SK-N-SH (cell line): Measurements from ENCODE around the gene GZMH. TPM values are rescaled to one million over a fixed set of nuclear protein-coding genes. Genes with fewer than 3 reads are reported as not detected.

Experiments
- CTCF ChIA-PET: fragments of 300-600, 350-600 bp; formaldehyde crosslinking; extraction: SDS; loops from one replicate; lab custom pipeline; 2021; lab: Yijun Ruan, JAX
- POLR2A ChIA-PET: fragments of 350-600 bp; sonication (Branson Sonifier 250); formaldehyde crosslinking; extraction: SDS; loops from one replicate; lab custom pipeline; 2020; ENCODE audit warnings: antibody characterized with exemption, inconsistent platforms; lab: Yijun Ruan, JAX
- DNase-seq: peaks from one replicate; pipeline ENCODE4 v3.0.0; 2012
- H2AFZ ChIP-seq: fragments of 200-600 bp; sonication (generic); 2 replicates; pipeline ENCODE4 v1.8.1; 2016; ENCODE audit warnings: antibody characterized with exemption, mild to moderate bottlenecking, low read depth
- H3F3A ChIP-seq: fragments of 200-600 bp; sonication (generic); replicated peaks from 2 replicates; pipeline ENCODE3; 2016; ENCODE audit warnings: antibody characterized with exemption, mild to moderate bottlenecking; ENCODE audit not compliant: insufficient read depth
- H3K27ac ChIP-seq, 2 experiments: fragments of 200-500 bp in 1 of 2; fragments of 200-600 bp in 1 of 2; sonication (Bioruptor generic) in 1 of 2; sonication (generic), shearing (Covaris generic) in 1 of 2; 2 replicates each; pipeline versions ENCODE4 v1.5.1 to v1.6.1; 2014 to 2016; ENCODE audit warnings: low read depth in 2 of 2, inconsistent platforms in 1 of 2, low read length in 1 of 2, mild to moderate bottlenecking in 1 of 2, mixed read lengths in 1 of 2
- H3K27me3 ChIP-seq: fragments of 200-600 bp; sonication (generic), shearing (Covaris generic); 2 replicates; pipeline ENCODE4 v1.6.1; 2016; ENCODE audit warnings: mixed run types; ENCODE audit not compliant: insufficient read depth
- H3K36me3 ChIP-seq, 2 experiments: fragments of 200-500 bp in 1 of 2; fragments of 200-600 bp in 1 of 2; sonication (Bioruptor generic) in 1 of 2; sonication (generic) in 1 of 2; replicated peaks in 1 of 2; 2 replicates each; pipeline versions ENCODE3 to v1.5.1; 2014 to 2016; ENCODE audit warnings: low read length in 1 of 2, mild to moderate bottlenecking in 1 of 2; ENCODE audit not compliant: insufficient read depth in 2 of 2, control insufficient read depth in 1 of 2
- H3K4me1 ChIP-seq, 2 experiments: fragments of 200-500 bp in 1 of 2; fragments of 200-600 bp in 1 of 2; sonication (Bioruptor generic) in 1 of 2; sonication (generic), shearing (Covaris generic) in 1 of 2; 2 replicates each; pipeline versions ENCODE4 v1.5.1 to v1.6.1; 2014 to 2016; ENCODE audit warnings: low read depth in 1 of 2, low read length in 1 of 2, mixed run types in 1 of 2; ENCODE audit not compliant: insufficient read depth in 2 of 2, control insufficient read depth in 1 of 2
- H3K4me2 ChIP-seq: fragments of 200-600 bp; sonication (generic), shearing (Covaris generic); 2 replicates; pipeline ENCODE4 v1.6.1; 2017; ENCODE audit warnings: mixed run types
- H3K4me3 ChIP-seq, 2 experiments: fragments of 200-500 bp in 1 of 2; fragments of 200-600 bp in 1 of 2; sonication (Bioruptor generic) in 1 of 2; sonication (generic), shearing (Covaris generic) in 1 of 2; 2 replicates each; pipeline versions ENCODE4 v1.5.1 to v1.8.1; 2014 to 2016; ENCODE audit warnings: low read depth in 2 of 2, inconsistent platforms in 1 of 2, low read length in 1 of 2, mild to moderate bottlenecking in 1 of 2, mixed read lengths in 1 of 2, moderate library complexity in 1 of 2
- H3K79me2 ChIP-seq: fragments of 200-600 bp; sonication (generic); 2 replicates; pipeline ENCODE4 v1.8.1; 2017; ENCODE audit warnings: mild to moderate bottlenecking; ENCODE audit not compliant: insufficient read depth
- H3K9ac ChIP-seq: fragments of 200-600 bp; sonication (generic); 2 replicates; pipeline ENCODE4 v1.6.1; 2017; ENCODE audit warnings: mixed run types
- H3K9me2 ChIP-seq: fragments of 200-600 bp; sonication (generic); 2 replicates; pipeline ENCODE4 v1.6.1; 2017; ENCODE audit warnings: mixed run types
- H3K9me3 ChIP-seq: fragments of 200-600 bp; sonication (generic); 2 replicates; pipeline ENCODE4 v1.6.1; 2017; ENCODE audit warnings: mixed run types, mild to moderate bottlenecking, moderate library complexity
- H4K20me1 ChIP-seq: fragments of 200-600 bp; sonication (generic); 2 replicates; pipeline ENCODE4 v1.6.1; 2017; ENCODE audit warnings: mild to moderate bottlenecking, mixed run types; ENCODE audit not compliant: insufficient read depth
- CTCF ChIP-seq: fragments of 200-600 bp; sonication (generic); IDR thresholded peaks from 2 replicates; pipeline ENCODE4 v1.6.1; 2017; ENCODE audit warnings: antibody characterized with exemption, mild to moderate bottlenecking, moderate library complexity
- ELF1 ChIP-seq: IDR thresholded peaks from 2 replicates; pipeline ENCODE4 v1.4.0; 2012
- EZH2phosphoT487 ChIP-seq: fragments of 200-600 bp; sonication (generic); IDR thresholded peaks from 2 replicates; pipeline ENCODE4 v1.6.1; 2017; ENCODE audit warnings: low read depth, mixed run types, mild to moderate bottlenecking, antibody characterized with exemption, moderate library complexity, borderline replicate concordance
- FOSL2 ChIP-seq: IDR thresholded peaks from 2 replicates; pipeline ENCODE4 v1.4.0; 2012; ENCODE audit warnings: low read depth, mild to moderate bottlenecking, moderate library complexity, borderline replicate concordance
- FOXJ3 ChIP-seq: sonication (generic); formaldehyde crosslinking; IDR thresholded peaks from 2 replicates; pipeline ENCODE4 v1.5.1; 2020; ENCODE audit warnings: mild to moderate bottlenecking, missing genetic modification reagents
- FOXM1 ChIP-seq: IDR thresholded peaks from 2 replicates; pipeline ENCODE4 v1.4.0; 2012; ENCODE audit warnings: low read depth, mild to moderate bottlenecking
- GATA2 ChIP-seq: sonication (generic); formaldehyde crosslinking; IDR thresholded peaks from 2 replicates; pipeline ENCODE4 v1.5.0; 2020; ENCODE audit warnings: mild to moderate bottlenecking, missing genetic modification reagents
- JUND ChIP-seq: IDR thresholded peaks from 2 replicates; pipeline ENCODE4 v1.4.0; 2012
- MAX ChIP-seq: IDR thresholded peaks from 2 replicates; pipeline ENCODE4 v1.4.0; 2012; ENCODE audit warnings: low read depth
- MEF2A ChIP-seq: IDR thresholded peaks from 2 replicates; pipeline ENCODE4 v1.4.0; 2012; ENCODE audit warnings: low read depth, borderline replicate concordance
- RAD21 ChIP-seq: IDR thresholded peaks from 2 replicates; pipeline ENCODE4 v1.6.1; 2012; ENCODE audit warnings: mild to moderate bottlenecking, low read length
- RCOR1 ChIP-seq: fragments of 150-350 bp; IDR thresholded peaks from 2 replicates; pipeline ENCODE4 v1.6.1; 2017; ENCODE audit warnings: antibody characterized with exemption, low read length
- RFX5 ChIP-seq: IDR thresholded peaks from 2 replicates; pipeline ENCODE4 v1.6.1; 2012; ENCODE audit warnings: mild to moderate bottlenecking, improper control_type of control experiment, low read length
- RXRA ChIP-seq: IDR thresholded peaks from 2 replicates; pipeline ENCODE4 v1.4.0; 2012; ENCODE audit warnings: low read depth, mild to moderate bottlenecking, borderline replicate concordance
- SIN3A ChIP-seq: IDR thresholded peaks from 2 replicates; pipeline ENCODE4 v1.6.1; 2012; ENCODE audit warnings: low read depth, mild to moderate bottlenecking, low read length, moderate library complexity, borderline replicate concordance
- TAF1 ChIP-seq: IDR thresholded peaks from 2 replicates; pipeline ENCODE4 v1.6.1; 2012; ENCODE audit warnings: low read depth, mild to moderate bottlenecking, low read length, moderate library complexity, borderline replicate concordance
- TCF12 ChIP-seq: IDR thresholded peaks from 2 replicates; pipeline ENCODE4 v1.4.0; 2012
- TEAD4 ChIP-seq: IDR thresholded peaks from 2 replicates; pipeline ENCODE4 v1.4.0; 2012; ENCODE audit warnings: mild to moderate bottlenecking, borderline replicate concordance; ENCODE audit not compliant: insufficient read depth
- USF1 ChIP-seq: IDR thresholded peaks from 2 replicates; pipeline ENCODE4 v1.4.0; 2012; ENCODE audit warnings: low read depth, borderline replicate concordance
- YY1 ChIP-seq: IDR thresholded peaks from 2 replicates; pipeline ENCODE4 v1.4.0; 2012; ENCODE audit warnings: low read depth, mild to moderate bottlenecking
- WGBS: methylation state at CpG from one replicate; pipeline ENCODE4 v1.1.6; 2017; ENCODE audit warnings: low lambda C conversion rate; 5-methylcytosine and 5-hydroxymethylcytosine counted together
- polyA plus RNA-seq, 3 experiments: library from polyadenylated mRNA; depleted of rRNA; stranded (reverse); fragments of >200 nt; gene quantifications; 2 replicates each; pipeline ENCODE4 v1.2.3, GENCODE V29; 2012
- TF ChIP-seq, protein P1 (sequence below): IDR thresholded peaks from 2 replicates; pipeline ENCODE4; 2012
- TF ChIP-seq, protein P2 (sequence below): fragments of 150-350 bp; IDR thresholded peaks from 2 replicates; pipeline ENCODE4 v1.6.1; 2017; ENCODE audit warnings: antibody characterized with exemption, low read length, low read depth, borderline replicate concordance

GZMH gene
- polyA plus RNA-seq, 1 of the 3 experiments (the other 2 are of a cell fraction) = not detected

DNA sequence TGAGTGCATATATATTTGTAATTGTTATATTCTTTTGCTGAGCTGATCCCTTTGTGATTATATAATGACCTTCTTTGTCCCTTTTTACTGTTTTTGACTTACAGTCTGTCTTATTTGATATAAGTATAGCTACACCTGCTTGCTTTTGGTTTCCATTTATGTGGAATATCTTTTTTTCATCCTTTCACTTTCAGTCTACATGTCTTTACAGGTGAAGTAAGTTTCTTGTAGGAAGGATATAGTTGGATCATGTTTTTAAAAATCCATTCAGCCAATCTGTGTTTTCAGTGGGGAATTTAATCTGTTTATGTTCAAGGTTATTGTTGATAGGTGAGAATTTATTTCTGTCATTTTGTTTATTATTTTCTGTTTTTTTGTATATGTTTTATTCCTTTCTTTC, 12.1 kb downstream of the GZMH start:
- no peaks in the 10 kb centered on the region for H3K36me3 ChIP-seq
- H3K9ac ChIP-seq = no peak overlapping the region
- no peaks in the 10 kb centered on the region for H3K9me2 ChIP-seq
- no peaks in the 10 kb centered on the region for H3F3A ChIP-seq
- no peak overlapping the region for H2AFZ ChIP-seq
- ChIA-PET CTCF (no interaction called here), POLR2A (no interaction called here)
- DNase-seq = no peak
- no peaks in the 10 kb centered on the region for H4K20me1 ChIP-seq
- H3K4me3 ChIP-seq = no peak overlapping the region
- H3K27me3 ChIP-seq = no peaks in the 10 kb centered on the region
- TF ChIP-seq YY1 (no peak), ELF1 (no peak), RAD21 (no peak), RCOR1 (no peak), TEAD4 (no peak), MEF2A (no peak), TCF12 (no peak), RFX5 (no peak), JUND (no peak), MAX (no peak), FOXM1 (no peak)
- TF ChIP-seq, protein P1, sequence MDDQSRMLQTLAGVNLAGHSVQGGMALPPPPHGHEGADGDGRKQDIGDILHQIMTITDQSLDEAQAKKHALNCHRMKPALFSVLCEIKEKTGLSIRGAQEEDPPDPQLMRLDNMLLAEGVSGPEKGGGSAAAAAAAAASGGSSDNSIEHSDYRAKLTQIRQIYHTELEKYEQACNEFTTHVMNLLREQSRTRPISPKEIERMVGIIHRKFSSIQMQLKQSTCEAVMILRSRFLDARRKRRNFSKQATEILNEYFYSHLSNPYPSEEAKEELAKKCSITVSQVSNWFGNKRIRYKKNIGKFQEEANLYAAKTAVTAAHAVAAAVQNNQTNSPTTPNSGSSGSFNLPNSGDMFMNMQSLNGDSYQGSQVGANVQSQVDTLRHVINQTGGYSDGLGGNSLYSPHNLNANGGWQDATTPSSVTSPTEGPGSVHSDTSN = no peak
- TF ChIP-seq, protein P2, sequence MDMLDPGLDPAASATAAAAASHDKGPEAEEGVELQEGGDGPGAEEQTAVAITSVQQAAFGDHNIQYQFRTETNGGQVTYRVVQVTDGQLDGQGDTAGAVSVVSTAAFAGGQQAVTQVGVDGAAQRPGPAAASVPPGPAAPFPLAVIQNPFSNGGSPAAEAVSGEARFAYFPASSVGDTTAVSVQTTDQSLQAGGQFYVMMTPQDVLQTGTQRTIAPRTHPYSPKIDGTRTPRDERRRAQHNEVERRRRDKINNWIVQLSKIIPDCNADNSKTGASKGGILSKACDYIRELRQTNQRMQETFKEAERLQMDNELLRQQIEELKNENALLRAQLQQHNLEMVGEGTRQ = no peak
- H3K4me1 ChIP-seq = no peaks in the 10 kb centered on the region
- no peak overlapping the region for H3K4me2 ChIP-seq
- H3K9me3 ChIP-seq = no peaks in the 10 kb centered on the region
- no peaks in the 10 kb centered on the region for H3K79me2 ChIP-seq
- no peak overlapping the region for H3K27ac ChIP-seq

DNA sequence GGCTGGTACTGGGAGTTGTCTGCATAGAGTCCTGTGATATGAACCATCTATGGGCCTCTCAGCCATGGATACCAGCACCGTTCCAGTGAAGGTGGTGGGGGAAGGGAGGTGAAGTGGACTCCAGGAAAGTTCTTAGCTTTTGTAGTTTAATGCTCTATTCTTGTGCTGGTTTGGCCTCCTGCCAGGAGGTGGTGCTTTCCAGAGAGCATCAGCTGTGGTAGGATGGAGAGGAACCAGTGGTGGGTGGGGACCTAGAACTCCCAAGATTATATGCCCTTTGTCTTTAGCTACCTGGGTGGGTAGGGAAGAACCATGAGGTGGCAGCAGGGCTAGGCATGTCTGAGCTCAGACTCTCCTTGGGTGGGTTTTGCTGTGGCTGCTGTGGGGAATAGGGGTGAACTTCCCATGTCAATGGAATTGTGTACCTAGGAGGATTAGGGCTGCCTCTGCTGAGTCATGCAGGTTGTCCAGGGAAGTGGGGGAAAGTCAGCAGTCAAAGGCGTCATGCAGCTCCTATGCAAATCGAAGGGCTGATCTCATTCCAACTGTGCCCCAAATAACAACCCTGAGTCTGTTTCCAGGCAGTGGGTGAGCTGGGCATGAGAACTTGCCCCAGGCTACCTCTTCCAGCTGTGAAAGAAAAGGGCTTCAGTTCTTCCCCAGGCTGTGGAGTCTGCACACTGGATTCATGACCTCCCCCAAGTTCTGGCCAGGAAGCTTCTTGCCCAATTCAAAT, 14.2 kb downstream of the GZMH start:
- Histone ChIP-seq H4K20me1 (no peaks in the 10 kb centered on the region), H3K4me3 (no peak overlapping the region), H3K9me2 (no peaks in the 10 kb centered on the region), H3F3A (no peaks in the 10 kb centered on the region), H2AFZ (no peak overlapping the region), H3K79me2 (no peaks in the 10 kb centered on the region), H3K36me3 (no peaks in the 10 kb centered on the region), H3K9ac (no peak overlapping the region), H3K4me2 (no peak overlapping the region), H3K4me1 (no peaks in the 10 kb centered on the region), H3K27me3 (no peaks in the 10 kb centered on the region), H3K27ac (no peak overlapping the region), H3K9me3 (no peaks in the 10 kb centered on the region)
- 9% methylated on average over 3 of the region's 3 CpGs for WGBS
- TF ChIP-seq RXRA (no peak), RAD21 (no peak), RCOR1 (no peak), GATA2 (CRISPR knock-in tag) (no peak), MEF2A (no peak), EZH2phosphoT487 (no peak), RFX5 (no peak), CTCF (no peak), SIN3A (no peak), FOSL2 (no peak), USF1 (no peak), TAF1 (no peak), FOXJ3 (no peak), YY1 (no peak)
- TF ChIP-seq, protein P2 = no peak
- ChIA-PET POLR2A (no interaction called here), CTCF (interaction anchor here (0.6 kb wide), 1 partner anchor 914 kb away, joined by 3 read pairs; no protein-coding TSS in a partner anchor)
- no peak for DNase-seq
